ENCODE data around the gene PDE8B. TPM values are rescaled to one million over a fixed set of nuclear protein-coding genes. Genes with fewer than 3 reads are reported as not detected.

PDE8B gene
- polyA plus RNA-seq, 1 donor (not counting 4 experiments of a cell fraction or from before 2014, with no cell fraction given) = not detected

DNA sequence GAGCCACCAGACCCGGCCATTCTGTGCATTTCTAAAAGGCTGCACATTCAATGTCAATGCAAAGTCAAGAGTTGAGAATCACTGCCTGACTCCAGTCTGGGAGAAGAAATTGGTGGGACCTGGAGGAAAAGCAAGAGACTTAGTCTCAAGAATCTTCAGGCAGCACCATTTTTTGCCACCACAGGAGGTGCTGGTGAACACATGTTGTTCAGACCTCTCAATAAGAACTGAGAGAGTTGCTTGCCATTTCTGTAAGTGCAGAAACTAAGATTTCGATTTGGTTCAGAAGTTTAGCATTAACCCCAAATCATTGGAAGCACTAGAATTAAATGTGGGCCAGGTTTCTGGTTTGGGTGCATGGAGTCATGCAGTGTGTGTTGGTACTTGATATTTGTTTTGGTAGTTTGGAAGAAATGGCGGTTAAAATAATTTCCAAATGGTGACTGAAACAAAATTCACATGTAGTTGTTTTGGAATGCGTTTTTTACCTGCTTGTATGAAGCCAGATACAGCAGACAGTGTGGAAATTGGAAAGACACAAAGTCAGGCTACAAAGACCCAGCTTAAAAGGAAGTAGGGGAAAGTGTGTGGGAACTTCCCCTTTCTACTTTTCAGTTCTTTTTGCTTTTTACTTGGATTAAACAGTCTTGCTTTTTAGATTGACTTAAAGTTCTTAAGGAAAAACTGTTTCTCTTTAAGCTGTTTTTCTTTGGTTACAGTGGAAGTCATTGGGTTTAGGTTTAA, 20.4 kb downstream of the PDE8B start:
- H2AFZ ChIP-seq (ENCODE audit: control insufficient read depth, low read length) = no peak overlapping the region
- H3K36me3 ChIP-seq (ENCODE audit: control insufficient read depth in 2 of 2, extremely low read depth in 1 of 2, insufficient read depth in 2 of 2, low read length in 2 of 2) = no peaks in the 10 kb centered on the region
- no peaks in the 10 kb centered on the region for H3K9me3 ChIP-seq (ENCODE audit: control insufficient read depth, low read depth, low read length)
- H3K27me3 ChIP-seq (ENCODE audit: control insufficient read depth, extremely low read depth, insufficient read depth, low read length) = no peaks in the 10 kb centered on the region
- no peaks in the 10 kb centered on the region for H3K9me1 ChIP-seq (ENCODE audit: control insufficient read depth, extremely low read depth, insufficient read depth, low read length)
- H3K9ac ChIP-seq (ENCODE audit: control insufficient read depth, extremely low read depth, insufficient read depth, low read length) = no peak overlapping the region
- no peak overlapping the region for H3K4me3 ChIP-seq (ENCODE audit: control insufficient read depth in 2 of 3, extremely low read depth in 1 of 3, insufficient read depth in 2 of 3, low read depth in 1 of 3, low read length in 3 of 3)
- TF ChIP-seq EZH2 (IDR thresholded peaks at IDR 0.05; ENCODE audit: low read length) = no peak
- TF ChIP-seq, protein P1, sequence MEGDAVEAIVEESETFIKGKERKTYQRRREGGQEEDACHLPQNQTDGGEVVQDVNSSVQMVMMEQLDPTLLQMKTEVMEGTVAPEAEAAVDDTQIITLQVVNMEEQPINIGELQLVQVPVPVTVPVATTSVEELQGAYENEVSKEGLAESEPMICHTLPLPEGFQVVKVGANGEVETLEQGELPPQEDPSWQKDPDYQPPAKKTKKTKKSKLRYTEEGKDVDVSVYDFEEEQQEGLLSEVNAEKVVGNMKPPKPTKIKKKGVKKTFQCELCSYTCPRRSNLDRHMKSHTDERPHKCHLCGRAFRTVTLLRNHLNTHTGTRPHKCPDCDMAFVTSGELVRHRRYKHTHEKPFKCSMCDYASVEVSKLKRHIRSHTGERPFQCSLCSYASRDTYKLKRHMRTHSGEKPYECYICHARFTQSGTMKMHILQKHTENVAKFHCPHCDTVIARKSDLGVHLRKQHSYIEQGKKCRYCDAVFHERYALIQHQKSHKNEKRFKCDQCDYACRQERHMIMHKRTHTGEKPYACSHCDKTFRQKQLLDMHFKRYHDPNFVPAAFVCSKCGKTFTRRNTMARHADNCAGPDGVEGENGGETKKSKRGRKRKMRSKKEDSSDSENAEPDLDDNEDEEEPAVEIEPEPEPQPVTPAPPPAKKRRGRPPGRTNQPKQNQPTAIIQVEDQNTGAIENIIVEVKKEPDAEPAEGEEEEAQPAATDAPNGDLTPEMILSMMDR (optimal IDR thresholded peaks at IDR 0.05 in 1 of 3, IDR thresholded peaks at IDR 0.05 in 1 of 3, conservative IDR thresholded peaks at IDR 0.05 in 1 of 3; ENCODE audit: extremely low read depth in 1 of 3, insufficient read depth in 2 of 3, low read length in 3 of 3) = peak in 1 of 3 experiments; percentile 32
- no peaks in the 10 kb centered on the region for H4K20me1 ChIP-seq (ENCODE audit: control insufficient read depth, extremely low read depth, insufficient read depth, low read length)
- H3K79me2 ChIP-seq (ENCODE audit: control insufficient read depth, insufficient read depth, low read length) = no peaks in the 10 kb centered on the region
- no peak for DNase-seq (ENCODE audit: low read depth, low spot score)
- H3K4me2 ChIP-seq (ENCODE audit: control insufficient read depth, extremely low read depth, insufficient read depth, low read depth, low read length) = no peak overlapping the region
- H3K27ac ChIP-seq (ENCODE audit: control insufficient read depth, insufficient read depth, low read length) = no peak overlapping the region
- dilution Hi-C loops (cut with MboI; ENCODE audit: extremely low pct_ligation_motif_present, low sequenced_read_pairs) = no loop called here
- FAIRE-seq = no peak
- no peaks in the 10 kb centered on the region for H3K4me1 ChIP-seq (ENCODE audit: control insufficient read depth, extremely low read depth, insufficient read depth, low read length)

DNA sequence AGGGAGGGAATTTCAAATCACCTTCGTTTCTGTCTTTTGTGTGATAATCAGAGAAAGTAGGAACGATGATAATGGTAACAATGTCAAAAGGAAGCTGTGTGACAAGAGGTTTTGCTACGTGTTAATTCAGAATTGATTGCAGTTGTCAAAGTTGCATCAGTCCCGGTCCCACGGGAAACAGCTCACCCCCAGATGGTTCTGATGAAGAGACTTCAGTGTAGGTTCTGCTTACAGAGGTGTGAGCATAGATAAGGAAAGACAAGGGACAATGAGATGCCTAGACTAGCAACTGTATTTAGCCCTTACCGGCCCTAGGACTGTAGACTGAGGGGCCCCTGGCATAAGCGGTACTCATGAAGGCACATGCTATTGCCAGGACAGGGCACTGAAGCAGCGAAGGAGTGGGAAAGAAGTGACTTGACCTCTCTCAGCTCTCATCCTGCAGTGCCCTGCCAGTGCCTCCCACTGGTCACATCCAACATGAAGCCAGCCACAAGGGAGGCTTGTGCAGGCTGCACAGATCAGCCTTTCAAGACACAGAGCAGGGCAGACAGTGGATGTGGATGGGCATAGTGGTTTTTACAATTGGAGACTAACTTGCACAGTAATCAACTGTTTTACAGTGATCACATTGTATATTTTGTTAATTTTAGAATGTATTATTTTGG, 21.1 kb downstream of the PDE8B start:
- Histone ChIP-seq H3K27me3 (ENCODE audit: control insufficient read depth, extremely low read depth, insufficient read depth, low read length) (no peaks in the 10 kb centered on the region), H3K36me3 (ENCODE audit: control insufficient read depth in 2 of 2, extremely low read depth in 1 of 2, insufficient read depth in 2 of 2, low read length in 2 of 2) (no peaks in the 10 kb centered on the region), H3K27ac (ENCODE audit: control insufficient read depth, insufficient read depth, low read length) (no peak overlapping the region), H3K4me1 (ENCODE audit: control insufficient read depth, extremely low read depth, insufficient read depth, low read length) (no peaks in the 10 kb centered on the region), H2AFZ (ENCODE audit: control insufficient read depth, low read length) (no peak overlapping the region), H3K4me3 (ENCODE audit: control insufficient read depth in 2 of 3, extremely low read depth in 1 of 3, insufficient read depth in 2 of 3, low read depth in 1 of 3, low read length in 3 of 3) (no peak overlapping the region), H3K9ac (ENCODE audit: control insufficient read depth, extremely low read depth, insufficient read depth, low read length) (no peak overlapping the region), H3K4me2 (ENCODE audit: control insufficient read depth, extremely low read depth, insufficient read depth, low read depth, low read length) (no peak overlapping the region), H3K9me1 (ENCODE audit: control insufficient read depth, extremely low read depth, insufficient read depth, low read length) (no peaks in the 10 kb centered on the region), H4K20me1 (ENCODE audit: control insufficient read depth, extremely low read depth, insufficient read depth, low read length) (no peaks in the 10 kb centered on the region), H3K9me3 (ENCODE audit: control insufficient read depth, low read depth, low read length) (no peaks in the 10 kb centered on the region), H3K79me2 (ENCODE audit: control insufficient read depth, insufficient read depth, low read length) (no peaks in the 10 kb centered on the region)
- no peak for FAIRE-seq
- no peak for TF ChIP-seq EZH2 (IDR thresholded peaks at IDR 0.05; ENCODE audit: low read length)
- TF ChIP-seq, protein P1 (optimal IDR thresholded peaks at IDR 0.05 in 1 of 3, IDR thresholded peaks at IDR 0.05 in 1 of 3, conservative IDR thresholded peaks at IDR 0.05 in 1 of 3; ENCODE audit: extremely low read depth in 1 of 3, insufficient read depth in 2 of 3, low read length in 3 of 3) = no peak
- dilution Hi-C loops (cut with MboI; ENCODE audit: extremely low pct_ligation_motif_present, low sequenced_read_pairs) = no loop called here
- no peak for DNase-seq (ENCODE audit: low read depth, low spot score)

All from keratinocyte (primary cell).